Measurements from ENCODE around the gene ID4. TPM values are rescaled to one million over a fixed set of nuclear protein-coding genes. Genes with fewer than 3 reads are reported as not detected.

ID4 gene
- total RNA-seq, 2 experiments from 2014 or later, result 1.6 to 2.1 TPM

- Histone ChIP-seq H3K4me3 (ENCODE audit: low read depth, low read length, poor library complexity, severe bottlenecking) (no peak overlapping the region), H3K79me2 (ENCODE audit: insufficient read depth, low read depth, low read length) (no peaks in the 10 kb centered on the region), H4K20me1 (ENCODE audit: insufficient read depth, low read length) (no peaks in the 10 kb centered on the region), H3K27ac (ENCODE audit: low read depth, low read length, poor library complexity, severe bottlenecking) (no peak overlapping the region), H2AFZ (ENCODE audit: low read length) (no peak overlapping the region), H3K36me3 (ENCODE audit: insufficient read depth, low read length) (no peaks in the 10 kb centered on the region), H3K4me2 (ENCODE audit: low read length) (no peak overlapping the region), H3K9me2 (ENCODE audit: insufficient read depth, low read length) (no peaks in the 10 kb centered on the region), H3K9me3 (ENCODE audit: low read length) (no peaks in the 10 kb centered on the region), H3K4me1 (ENCODE audit: insufficient read depth, low read length, poor library complexity, severe bottlenecking) (peaks cover 5% of the 10 kb centered on the region)
- ChIA-PET POLR2A (interaction anchor here (0.9 kb wide), 1 partner anchor 18 kb away, joined by 3 read pairs; no protein-coding TSS in a partner anchor), CTCF (ENCODE audit: unreplicated experiment) (interaction anchor here (1.1 kb wide), 1 partner anchor 9 kb away, joined by 3 read pairs; no protein-coding TSS in a partner anchor)
- no TSS peak for BruUV-seq (replicated peaks)
- intact Hi-C loops (cut with micrococcal nuclease; ENCODE audit: unreplicated experiment), result no loop called here
- DNase-seq (ENCODE audit: low spot score), result peak; percentile 18
- TF ChIP-seq EZH2phosphoT487 (IDR thresholded peaks at IDR 0.05; ENCODE audit: borderline replicate concordance, low read depth, low read length) (no peak), CTCF (conservative IDR thresholded peaks at IDR 0.05; ENCODE audit: low read length) (peak; percentile 68)
Measured at GRCh38 chr6:19873031-19873430, 35.9 kb downstream of the ID4 start.

- Histone ChIP-seq H4K20me1 (ENCODE audit: insufficient read depth, low read length) (no peaks in the 10 kb centered on the region), H2AFZ (ENCODE audit: low read length) (no peak overlapping the region), H3K4me1 (ENCODE audit: insufficient read depth, low read length, poor library complexity, severe bottlenecking) (no peaks in the 10 kb centered on the region), H3K4me3 (ENCODE audit: low read depth, low read length, poor library complexity, severe bottlenecking) (no peak overlapping the region), H3K79me2 (ENCODE audit: insufficient read depth, low read depth, low read length) (no peaks in the 10 kb centered on the region), H3K27ac (ENCODE audit: low read depth, low read length, poor library complexity, severe bottlenecking) (no peak overlapping the region), H3K9me3 (ENCODE audit: low read length) (no peaks in the 10 kb centered on the region), H3K36me3 (ENCODE audit: insufficient read depth, low read length) (no peaks in the 10 kb centered on the region), H3K4me2 (ENCODE audit: low read length) (no peak overlapping the region), H3K9me2 (ENCODE audit: insufficient read depth, low read length) (no peaks in the 10 kb centered on the region)
- TF ChIP-seq CTCF (conservative IDR thresholded peaks at IDR 0.05; ENCODE audit: low read length), result no peak
- no peak for TF ChIP-seq EZH2phosphoT487 (IDR thresholded peaks at IDR 0.05; ENCODE audit: borderline replicate concordance, low read depth, low read length)
- intact Hi-C loops (cut with micrococcal nuclease; ENCODE audit: unreplicated experiment), result no loop called here
- no TSS peak for BruUV-seq (replicated peaks)
- CTCF ChIA-PET (ENCODE audit: unreplicated experiment), result no interaction called here
- no peak for DNase-seq (ENCODE audit: low spot score)
- POLR2A ChIA-PET, result interaction anchor here (0.6 to 1.3 kb wide), 4 partner anchors 10 to 516 kb away, joined by 3 read pairs; no protein-coding TSS in a partner anchor
Measured at GRCh38 chr6:19876672-19877071, 39.5 kb downstream of the ID4 start.

- Histone ChIP-seq H3K27ac (ENCODE audit: low read depth, low read length, poor library complexity, severe bottlenecking) (no peak overlapping the region), H2AFZ (ENCODE audit: low read length) (no peak overlapping the region), H4K20me1 (ENCODE audit: insufficient read depth, low read length) (no peaks in the 10 kb centered on the region), H3K4me1 (ENCODE audit: insufficient read depth, low read length, poor library complexity, severe bottlenecking) (no peaks in the 10 kb centered on the region), H3K4me2 (ENCODE audit: low read length) (no peak overlapping the region), H3K9me3 (ENCODE audit: low read length) (no peaks in the 10 kb centered on the region), H3K9me2 (ENCODE audit: insufficient read depth, low read length) (no peaks in the 10 kb centered on the region), H3K4me3 (ENCODE audit: low read depth, low read length, poor library complexity, severe bottlenecking) (no peak overlapping the region), H3K36me3 (ENCODE audit: insufficient read depth, low read length) (no peaks in the 10 kb centered on the region), H3K79me2 (ENCODE audit: insufficient read depth, low read depth, low read length) (no peaks in the 10 kb centered on the region)
- no peak for TF ChIP-seq EZH2phosphoT487 (IDR thresholded peaks at IDR 0.05; ENCODE audit: borderline replicate concordance, low read depth, low read length)
- TF ChIP-seq CTCF (conservative IDR thresholded peaks at IDR 0.05; ENCODE audit: low read length), result no peak
- no TSS peak for BruUV-seq (replicated peaks)
- ChIA-PET POLR2A (no interaction called here), CTCF (ENCODE audit: unreplicated experiment) (no interaction called here)
- DNase-seq (ENCODE audit: low spot score), result no peak
- intact Hi-C loops (cut with micrococcal nuclease; ENCODE audit: unreplicated experiment), result no loop called here
Measured at GRCh38 chr6:19879663-19880062, 42.5 kb downstream of the ID4 start.
